Effector CD4-positive, alpha-beta T cell (primary cell): ENCODE data around the gene EIF2B2.
"Not testable (repeated sequence)": the region's sequence is repeated elsewhere in the genome, so short reads cannot be mapped to it uniquely, and the experiment has no call there.

ENCODE experiments used
- DNase-seq: peaks from one replicate; pipeline ENCODE4 v3.0.0-alpha.2; 2020

Gene EIF2B2

GRCh38 chr14:74995781-74996180, 6.9 kb upstream of the EIF2B2 start:
- DNase-seq = not testable (repeated sequence)

GRCh38 chr14:75001261-75001660, 1.5 kb upstream of the EIF2B2 start:
- DNase-seq = no peak

- DNase-seq = no peak
These were observed 822 bp upstream of the EIF2B2 start for GRCh38 chr14:75001899-75002298.

- DNase-seq = no peak
These were observed 718 bp downstream of the EIF2B2 start for GRCh38 chr14:75003250-75004027.

- no peak for DNase-seq
These were observed 2.6 kb downstream of the EIF2B2 start for GRCh38 chr14:75005357-75005756.

GRCh38 chr14:75009176-75009575, 6.5 kb downstream of the EIF2B2 start:
- no peak for DNase-seq

GRCh38 chr14:75010472-75011093, 7.9 kb downstream of the EIF2B2 start:
- DNase-seq = no peak

GRCh38 chr14:75011356-75011994, 8.8 kb downstream of the EIF2B2 start:
- DNase-seq = no peak

- DNase-seq = no peak
These were observed 10.6 kb downstream of the EIF2B2 start for GRCh38 chr14:75013290-75013689.

GRCh38 chr14:75015496-75015895, 12.8 kb downstream of the EIF2B2 start:
- DNase-seq = no peak

- no peak for DNase-seq
These were observed 14.1 kb downstream of the EIF2B2 start for GRCh38 chr14:75016815-75017214.

- no peak for DNase-seq
These were observed 16.0 kb downstream of the EIF2B2 start for GRCh38 chr14:75018694-75019093.

- DNase-seq = no peak
These were observed 19.9 kb downstream of the EIF2B2 start for GRCh38 chr14:75022655-75023054.

- DNase-seq = no peak
These were observed 20.4 kb downstream of the EIF2B2 start for GRCh38 chr14:75023108-75023507.

- no peak for DNase-seq
These were observed 22.4 kb downstream of the EIF2B2 start for GRCh38 chr14:75025082-75025481.

GRCh38 chr14:75025876-75026275, 23.2 kb downstream of the EIF2B2 start:
- no peak for DNase-seq

- DNase-seq = no peak
These were observed 27.4 kb downstream of the EIF2B2 start for GRCh38 chr14:75030147-75030546.

GRCh38 chr14:75032939-75033338, 30.2 kb downstream of the EIF2B2 start:
- DNase-seq = no peak

GRCh38 chr14:75040507-75040906, 37.8 kb downstream of the EIF2B2 start:
- no peak for DNase-seq

- DNase-seq = no peak
These were observed 38.2 kb downstream of the EIF2B2 start for GRCh38 chr14:75040959-75041358.

GRCh38 chr14:75041613-75042012, 38.9 kb downstream of the EIF2B2 start:
- DNase-seq = no peak

GRCh38 chr14:75042035-75042434, 39.3 kb downstream of the EIF2B2 start:
- DNase-seq = no peak

- DNase-seq = no peak
These were observed 41.6 kb downstream of the EIF2B2 start for GRCh38 chr14:75044322-75044721.

GRCh38 chr14:75044752-75045151, 42.0 kb downstream of the EIF2B2 start:
- DNase-seq = no peak
